Peyer's patch (tissue), 4 donors: Measurements from ENCODE around the gene PHLDB2. TPM values are rescaled to one million over a fixed set of nuclear protein-coding genes. Genes with fewer than 3 reads are reported as not detected.

Experiments
- DNase-seq, 3 donors: peaks; one replicate each; pipeline ENCODE4 v3.0.0-alpha.2; 2017 to 2019
- H3K27ac ChIP-seq, 4 donors: fragments of 200-600 bp; sonication (generic); one replicate each; pipeline ENCODE4 v1.5.1; 2016 to 2019
- H3K27me3 ChIP-seq, 2 donors: fragments of 200-600 bp; sonication (generic); one replicate each; pipeline ENCODE4 v1.5.1; 2019
- H3K36me3 ChIP-seq, 3 donors: fragments of 200-600 bp; sonication (generic); one replicate each; pipeline ENCODE4 v1.5.1; 2016 to 2019
- H3K4me1 ChIP-seq, 4 donors: fragments of 200-600 bp; sonication (generic); one replicate each; pipeline ENCODE4 v1.5.1; 2016 to 2019
- H3K4me3 ChIP-seq, 4 donors: fragments of 200-600 bp; sonication (generic); 1 replicate in 3 of 4; 2 replicates in 1 of 4; pipeline ENCODE4 v1.5.1; 2016 to 2019; ENCODE audit warnings: mild to moderate bottlenecking in 1 of 4
- H3K9me3 ChIP-seq, 4 donors: fragments of 200-600 bp; sonication (generic); one replicate each; pipeline ENCODE4 v1.5.1; 2016 to 2019; ENCODE audit warnings: mild to moderate bottlenecking in 1 of 4
- POLR2A ChIP-seq, 2 donors: fragments of 450-650 bp; IDR thresholded peaks; one replicate each; pipeline ENCODE4 v1.5.1; 2017; ENCODE audit warnings: antibody characterized with exemption in 2 of 2, mild to moderate bottlenecking in 2 of 2, moderate library complexity in 2 of 2
- total RNA-seq, 4 donors: library from RNA; depleted of rRNA; stranded (reverse); fragments of >200 nt; gene quantifications; one replicate each; pipeline ENCODE4 v1.1.0, GENCODE V29; 2016
- TF ChIP-seq, protein P1 (sequence below), 6 experiments: fragments of 450-650 bp in 4 of 6; fragments of 200-600 bp in 2 of 6; sonication (generic) in 1 of 6; IDR thresholded peaks; one replicate each; pipeline ENCODE4 v1.5.1; 2017 to 2019; ENCODE audit warnings: antibody characterized with exemption in 6 of 6, mild to moderate bottlenecking in 3 of 6, moderate library complexity in 1 of 6

Gene PHLDB2
- total RNA-seq, 4 donors from 2014 or later, result 6.0 to 66.0 (median 12.5) TPM

DNA sequence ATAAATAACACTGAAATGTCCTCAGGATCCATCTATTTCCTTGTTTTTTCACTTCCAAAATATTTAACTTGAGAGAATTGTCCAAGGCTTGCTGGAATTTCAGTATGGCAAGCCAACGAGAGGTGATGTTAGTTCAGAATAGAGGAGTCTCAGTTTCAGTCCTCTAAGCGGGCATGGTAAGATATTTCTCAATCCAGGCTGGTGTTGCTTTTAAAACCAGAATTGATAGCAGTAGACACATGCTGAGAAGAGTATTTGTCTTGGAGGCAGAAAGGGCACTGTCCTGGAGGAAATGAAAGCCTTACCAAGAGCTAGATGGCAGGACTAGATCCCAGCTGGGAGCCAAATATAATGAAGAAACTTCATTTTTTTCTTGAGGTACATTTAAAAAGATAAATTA lies 23.1 kb downstream of the PHLDB2 start:
- Histone ChIP-seq H3K4me1 (no peaks in the 10 kb centered on the region), H3K9me3 (peaks cover 0 to 4% (median 0%) of the 10 kb centered on the region in 4 donors), H3K4me3 (no peak overlapping the region), H3K36me3 (no peaks in the 10 kb centered on the region), H3K27ac (no peak overlapping the region), H3K27me3 (no peaks in the 10 kb centered on the region)
- TF ChIP-seq, protein P1, sequence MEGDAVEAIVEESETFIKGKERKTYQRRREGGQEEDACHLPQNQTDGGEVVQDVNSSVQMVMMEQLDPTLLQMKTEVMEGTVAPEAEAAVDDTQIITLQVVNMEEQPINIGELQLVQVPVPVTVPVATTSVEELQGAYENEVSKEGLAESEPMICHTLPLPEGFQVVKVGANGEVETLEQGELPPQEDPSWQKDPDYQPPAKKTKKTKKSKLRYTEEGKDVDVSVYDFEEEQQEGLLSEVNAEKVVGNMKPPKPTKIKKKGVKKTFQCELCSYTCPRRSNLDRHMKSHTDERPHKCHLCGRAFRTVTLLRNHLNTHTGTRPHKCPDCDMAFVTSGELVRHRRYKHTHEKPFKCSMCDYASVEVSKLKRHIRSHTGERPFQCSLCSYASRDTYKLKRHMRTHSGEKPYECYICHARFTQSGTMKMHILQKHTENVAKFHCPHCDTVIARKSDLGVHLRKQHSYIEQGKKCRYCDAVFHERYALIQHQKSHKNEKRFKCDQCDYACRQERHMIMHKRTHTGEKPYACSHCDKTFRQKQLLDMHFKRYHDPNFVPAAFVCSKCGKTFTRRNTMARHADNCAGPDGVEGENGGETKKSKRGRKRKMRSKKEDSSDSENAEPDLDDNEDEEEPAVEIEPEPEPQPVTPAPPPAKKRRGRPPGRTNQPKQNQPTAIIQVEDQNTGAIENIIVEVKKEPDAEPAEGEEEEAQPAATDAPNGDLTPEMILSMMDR (IDR thresholded peaks at IDR 0.05), result no peak
- no peak for TF ChIP-seq POLR2A (IDR thresholded peaks at IDR 0.05)
- DNase-seq, result no peak

DNA sequence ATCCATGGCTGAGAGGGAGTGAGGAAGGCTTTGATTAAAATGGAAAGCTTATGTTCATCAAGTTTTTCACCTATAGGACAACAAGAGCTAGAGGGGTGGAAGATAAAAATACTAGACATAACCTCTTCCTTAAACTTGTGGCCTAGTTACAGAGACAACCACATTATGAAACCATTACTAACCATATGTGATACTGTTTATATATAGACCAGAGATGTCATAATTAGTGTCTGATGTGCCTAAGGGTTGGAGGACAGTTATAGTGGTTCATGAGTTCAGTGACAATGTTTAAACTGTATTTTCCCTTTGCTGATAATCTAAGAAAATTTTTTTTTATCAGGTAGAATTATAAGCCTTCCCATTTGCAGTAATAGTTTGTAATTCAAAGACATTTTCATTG lies 23.7 kb downstream of the PHLDB2 start:
- Histone ChIP-seq H3K27ac (no peak overlapping the region), H3K27me3 (no peaks in the 10 kb centered on the region), H3K9me3 (peaks cover 0 to 4% (median 0%) of the 10 kb centered on the region in 4 donors), H3K36me3 (no peaks in the 10 kb centered on the region), H3K4me1 (no peaks in the 10 kb centered on the region), H3K4me3 (no peak overlapping the region)
- DNase-seq, result no peak
- no peak for TF ChIP-seq POLR2A (IDR thresholded peaks at IDR 0.05)
- TF ChIP-seq, protein P1 (IDR thresholded peaks at IDR 0.05), result no peak

DNA sequence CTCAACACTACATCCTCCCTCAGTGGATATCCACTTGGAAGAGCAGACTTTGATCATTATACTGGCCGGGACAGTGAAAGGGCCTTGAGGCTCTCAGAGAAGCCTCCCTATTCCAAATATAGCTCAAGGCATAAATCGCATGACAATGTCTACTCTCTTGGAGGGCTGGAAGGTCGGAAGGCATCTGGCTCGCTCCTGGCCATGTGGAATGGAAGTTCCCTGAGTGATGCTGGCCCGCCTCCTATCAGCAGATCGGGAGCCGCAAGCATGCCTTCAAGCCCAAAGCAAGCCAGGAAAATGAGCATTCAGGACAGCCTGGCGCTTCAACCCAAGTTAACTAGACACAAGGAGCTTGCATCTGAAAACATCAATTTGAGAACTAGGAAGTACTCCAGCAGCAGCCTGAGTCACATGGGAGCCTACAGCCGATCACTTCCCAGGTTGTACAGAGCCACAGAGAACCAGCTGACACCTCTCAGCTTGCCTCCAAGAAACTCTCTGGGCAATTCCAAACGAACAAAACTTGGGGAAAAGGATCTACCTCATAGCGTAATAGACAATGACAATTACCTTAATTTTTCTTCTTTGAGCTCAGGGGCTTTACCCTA lies 25.4 kb downstream of the PHLDB2 start:
- peaks cover 0 to 4% (median 0%) of the 10 kb centered on the region in 4 donors for H3K9me3 ChIP-seq
- TF ChIP-seq, protein P1 (IDR thresholded peaks at IDR 0.05), result no peak
- TF ChIP-seq POLR2A (IDR thresholded peaks at IDR 0.05), result no peak
- H3K4me1 ChIP-seq, result no peaks in the 10 kb centered on the region
- H3K27me3 ChIP-seq, result no peaks in the 10 kb centered on the region
- H3K36me3 ChIP-seq, result no peaks in the 10 kb centered on the region
- no peak overlapping the region for H3K27ac ChIP-seq
- no peak overlapping the region for H3K4me3 ChIP-seq
- DNase-seq, result no peak

DNA sequence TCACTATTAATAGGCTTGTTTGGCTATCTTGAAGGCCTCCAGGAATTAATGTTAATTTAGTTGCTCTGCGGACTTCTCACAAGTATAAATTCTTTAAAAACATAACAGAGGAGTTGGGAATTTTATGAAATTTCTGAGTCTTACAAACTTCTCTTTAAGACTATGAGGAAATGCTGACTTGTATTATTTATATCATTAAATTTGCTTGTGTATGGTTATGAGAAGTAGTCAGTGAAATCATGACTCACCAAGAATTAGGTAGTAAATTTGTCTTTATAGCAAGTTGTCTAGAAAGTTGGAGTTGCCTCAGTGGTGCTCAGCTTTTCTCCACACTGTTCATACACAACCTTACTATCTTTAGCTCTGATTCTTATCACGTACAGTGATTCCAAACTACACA lies 26.5 kb downstream of the PHLDB2 start:
- Histone ChIP-seq H3K4me3 (no peak overlapping the region), H3K27me3 (no peaks in the 10 kb centered on the region), H3K36me3 (no peaks in the 10 kb centered on the region), H3K27ac (no peak overlapping the region), H3K4me1 (no peaks in the 10 kb centered on the region), H3K9me3 (peaks cover 0 to 4% (median 0%) of the 10 kb centered on the region in 4 donors)
- no peak for DNase-seq
- TF ChIP-seq POLR2A (IDR thresholded peaks at IDR 0.05), result no peak
- TF ChIP-seq, protein P1 (IDR thresholded peaks at IDR 0.05), result no peak

DNA sequence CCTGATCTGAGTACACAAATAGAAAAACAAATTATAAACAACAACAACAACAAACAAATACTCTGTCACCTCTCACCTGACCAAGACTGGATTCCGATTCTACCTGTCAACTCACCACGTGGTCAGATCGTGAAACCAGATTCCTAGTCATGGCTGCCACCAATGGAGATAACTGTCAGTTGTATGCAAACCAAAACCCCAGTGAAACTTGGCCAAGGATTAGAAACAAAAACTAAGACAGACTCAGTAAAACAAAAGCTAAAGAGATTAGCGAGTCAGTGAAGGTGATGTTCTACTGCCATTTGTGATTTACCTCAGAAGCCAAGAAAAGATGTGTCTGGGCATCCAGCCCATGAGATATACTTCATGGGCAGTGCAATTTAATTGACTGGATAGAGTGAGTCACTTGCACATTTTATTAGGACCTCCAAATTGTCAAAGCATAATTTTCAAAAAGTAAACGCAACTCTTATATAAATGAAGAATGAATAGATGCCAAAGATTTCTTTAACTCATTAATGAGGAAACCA lies 31.1 kb downstream of the PHLDB2 start:
- Histone ChIP-seq H3K36me3 (no peaks in the 10 kb centered on the region), H3K27me3 (no peaks in the 10 kb centered on the region), H3K9me3 (no peaks in the 10 kb centered on the region), H3K27ac (no peak overlapping the region), H3K4me3 (no peak overlapping the region), H3K4me1 (no peaks in the 10 kb centered on the region)
- TF ChIP-seq, protein P1 (IDR thresholded peaks at IDR 0.05), result no peak
- TF ChIP-seq POLR2A (IDR thresholded peaks at IDR 0.05), result no peak
- DNase-seq, result no peak
